GM12878 (cell line): ENCODE measurements around the gene NCR3LG1. TPM values are rescaled to one million over a fixed set of nuclear protein-coding genes. Genes with fewer than 3 reads are reported as not detected.

Experiments
- ATAC-seq: fragments of 200-7000 bp; cut with Tn5 transposase; 3 replicates; pipeline ENCODE4 v1.9.1; 2020; ENCODE audit warnings: mild to moderate bottlenecking, moderate library complexity
- BruUV-seq: library from RNA; stranded (reverse); fragments of 400-500 nt; replicated peaks from 2 replicates; lab custom pipeline; 2021; lab: Mats Ljungman, UMichigan
- CTCF ChIA-PET: fragments of 300-600 bp; sonication (Branson Sonifier 250); formaldehyde crosslinking; extraction: SDS; loops from one replicate; lab custom pipeline; 2021; ENCODE audit warnings: inconsistent platforms; lab: Yijun Ruan, JAX
- POLR2A ChIA-PET: fragments of 350-600 bp; formaldehyde crosslinking; extraction: SDS; loops from one replicate; lab custom pipeline; 2021; ENCODE audit warnings: inconsistent platforms; lab: Charles Lee
- RAD21 ChIA-PET: fragments of 300-600 bp; sonication (Branson Sonifier 250); formaldehyde crosslinking; loops from one replicate; lab custom pipeline; 2023; ENCODE audit warnings: antibody characterized with exemption; ENCODE audit not compliant: unreplicated experiment; lab: Charles Lee
- SMC1A ChIA-PET: fragments of 300-600 bp; sonication (Branson Sonifier 250); formaldehyde crosslinking; loops from one replicate; lab custom pipeline; 2023; ENCODE audit not compliant: unreplicated experiment, uncharacterized antibody; lab: Charles Lee
- DNase-seq: peaks from one replicate; pipeline ENCODE4 v3.0.0-alpha.2; 2011; ENCODE audit warnings: low read depth, low spot score
- FAIRE-seq: peaks from 3 replicates; lab custom pipeline; 2011; peaks lifted over from hg19 to GRCh38; lab: Jason Lieb, UNC
- H2AFZ ChIP-seq: 2 replicates; pipeline ENCODE4 v1.6.0; 2011; ENCODE audit warnings: low read depth, low read length, control low read depth; ENCODE audit not compliant: control insufficient read depth
- H3K27ac ChIP-seq: 2 replicates; pipeline ENCODE4 v1.5.1; 2011; ENCODE audit warnings: control low read depth; ENCODE audit not compliant: control insufficient read depth, insufficient read depth
- H3K27me3 ChIP-seq, 2 experiments: replicated peaks in 1 of 2; 2 replicates each; pipeline versions ENCODE4 v1.6.0 to v1.6.1; 2011; ENCODE audit warnings: low read length in 1 of 2; ENCODE audit not compliant: control insufficient read depth in 2 of 2, insufficient read depth in 2 of 2
- H3K36me3 ChIP-seq, 2 experiments: 2 replicates each; pipeline ENCODE4 v1.5.1; 2011; ENCODE audit warnings: low read length in 1 of 2; ENCODE audit not compliant: control insufficient read depth in 2 of 2, insufficient read depth in 2 of 2
- H3K4me1 ChIP-seq: 2 replicates; pipeline ENCODE4 v1.6.1; 2011; ENCODE audit warnings: mild to moderate bottlenecking, low read length, moderate library complexity, mixed read lengths; ENCODE audit not compliant: control insufficient read depth, insufficient read depth
- H3K4me2 ChIP-seq: 2 replicates; pipeline ENCODE4 v1.6.0; 2011; ENCODE audit warnings: control low read depth; ENCODE audit not compliant: control insufficient read depth, insufficient read depth
- H3K4me3 ChIP-seq: fragments of 200-600 bp; sonication (generic); 2 replicates; pipeline ENCODE4 v1.5.1; 2016
- H3K79me2 ChIP-seq: 2 replicates; pipeline ENCODE4 v1.6.0; 2011; ENCODE audit warnings: low read length; ENCODE audit not compliant: control insufficient read depth, insufficient read depth
- H3K9ac ChIP-seq: 2 replicates; pipeline ENCODE4 v1.8.0; 2011; ENCODE audit warnings: low read length, control low read depth, mixed read lengths; ENCODE audit not compliant: control insufficient read depth, insufficient read depth
- H3K9me3 ChIP-seq: replicated peaks from 3 replicates; pipeline ENCODE4 v1.5.1; 2011; ENCODE audit warnings: mild to moderate bottlenecking, low read length; ENCODE audit not compliant: control insufficient read depth, insufficient read depth
- H4K20me1 ChIP-seq: 2 replicates; pipeline ENCODE4 v1.6.0; 2011; ENCODE audit not compliant: control insufficient read depth, insufficient read depth
- ATF2 ChIP-seq: IDR thresholded peaks from 2 replicates; pipeline ENCODE4 v1.6.1; 2012; ENCODE audit warnings: low read length, inconsistent platforms
- EP300 ChIP-seq, 2 experiments: fragments of 150-350 bp in 1 of 2; IDR thresholded peaks; 2 replicates each; pipeline ENCODE4 v1.6.1; 2011 to 2012; ENCODE audit warnings: low read depth in 2 of 2, low read length in 2 of 2, borderline replicate concordance in 1 of 2, improper control_type of control experiment in 1 of 2, inconsistent platforms in 1 of 2; ENCODE audit not compliant: control insufficient read depth in 1 of 2
- HCFC1 ChIP-seq: fragments of 150-350 bp; IDR thresholded peaks from 2 replicates; pipeline ENCODE4 v1.6.1; 2014; ENCODE audit warnings: low read length
- LARP7 ChIP-seq: fragments of 450-650 bp; IDR thresholded peaks from 2 replicates; pipeline ENCODE4 v1.6.1; 2017; ENCODE audit warnings: mild to moderate bottlenecking
- MAX ChIP-seq: IDR thresholded peaks from 2 replicates; pipeline ENCODE4 v1.6.1; 2012; ENCODE audit warnings: low read depth, low read length, improper control_type of control experiment
- PKNOX1 ChIP-seq: fragments of 450-650 bp; IDR thresholded peaks from 2 replicates; pipeline ENCODE4 v1.6.1; 2016; ENCODE audit warnings: mild to moderate bottlenecking
- TCF3 ChIP-seq: IDR thresholded peaks from 2 replicates; pipeline ENCODE4 v1.6.1; 2012; ENCODE audit warnings: low read depth, mild to moderate bottlenecking, low read length, borderline replicate concordance; ENCODE audit not compliant: insufficient read depth
- TCF7 ChIP-seq: IDR thresholded peaks from 2 replicates; pipeline ENCODE4 v1.6.1; 2014; ENCODE audit warnings: antibody characterized with exemption, borderline replicate concordance
- ZBTB11 ChIP-seq: fragments of 450-650 bp; formaldehyde crosslinking; IDR thresholded peaks from 2 replicates; pipeline ENCODE4 v1.5.0; 2022; ENCODE audit warnings: mild to moderate bottlenecking, missing genetic modification characterization
- WGBS: methylation state at CpG from one replicate; pipeline ENCODE4 v1.1.6; 2016; ENCODE audit warnings: low lambda C conversion rate; ENCODE audit not compliant: insufficient replicate concordance, insufficient coverage; ENCODE audit errors: missing lambda C conversion rate; 5-methylcytosine and 5-hydroxymethylcytosine counted together
- in situ Hi-C: fragments of 300-500 bp; cut with MboI; formaldehyde crosslinking; loops from 9 replicates; pipeline ENCODE4 v1.14.3; 2018; ENCODE audit warnings: mixed read lengths
- intact Hi-C: fragments of 100-400 bp; cut with micrococcal nuclease; formaldehyde crosslinking; loops from one replicate; pipeline ENCODE4 v1.14.2; 2022; ENCODE audit not compliant: unreplicated experiment
- polyA plus RNA-seq, 11 experiments: library from polyadenylated mRNA; depleted of rRNA in 4 of 11; unstranded in 6 of 11; stranded (reverse) in 5 of 11; fragments of >200 nt; fragmentation: Nextera tagmentation in 4 of 11; fragmentation: Illumina TruSeq in 1 of 11; extraction: Ambion mirVana in 4 of 11; extraction: Trizol in 1 of 11; gene quantifications; 1 replicate in 1 of 11; 2 replicates in 10 of 11; pipeline versions ENCODE4 v1.2.1 to v1.2.3, GENCODE V29; 2011 to 2016; ENCODE audit warnings: inconsistent platforms in 2 of 11, missing spikeins in 2 of 11, low read depth in 1 of 11
- total RNA-seq, 4 experiments: library from RNA; depleted of rRNA in 3 of 4; stranded (reverse); fragments of >200 nt in 3 of 4; fragmentation: Illumina TruSeq in 1 of 4; extraction: Trizol in 1 of 4; gene quantifications; 2 replicates each; pipeline versions ENCODE4 v1.2.1 to v1.2.3, GENCODE V29; 2013 to 2021

Gene NCR3LG1
- total and polyA plus RNA-seq, 10 of the 15 experiments (the other 5 are each of a cell fraction or from before 2014, with no cell fraction given): under 0.01 to 0.18 (median 0.11) TPM; not detected in 2

- DNase-seq (no peak), FAIRE-seq (no peak), ATAC-seq (no peak)
- in situ Hi-C loops (no loop called here), intact Hi-C loops (no loop called here)
- POLR2A ChIA-PET: no interaction called here
- no peak for TF ChIP-seq PKNOX1
- TF ChIP-seq LARP7: no peak
- no peak for TF ChIP-seq TCF7
- no peak for TF ChIP-seq ATF2
- TF ChIP-seq MAX: no peak
- TF ChIP-seq EP300 (IDR thresholded peaks at IDR 0.05; ENCODE audit: borderline replicate concordance in 1 of 2, control insufficient read depth in 1 of 2, low read depth in 2 of 2, low read length in 2 of 2): no peak
- TF ChIP-seq TCF3: no peak
- TF ChIP-seq HCFC1: no peak
- TF ChIP-seq ZBTB11: no peak
- Histone ChIP-seq H3K9me3 (peaks cover 24% of the 10 kb centered on the region), H2AFZ (no peak overlapping the region), H4K20me1 (no peaks in the 10 kb centered on the region), H3K4me1 (no peaks in the 10 kb centered on the region), H3K27ac (no peak overlapping the region), H3K4me2 (no peak overlapping the region), H3K9ac (no peak overlapping the region), H3K36me3 (no peaks in the 10 kb centered on the region), H3K4me3 (no peak overlapping the region), H3K79me2 (no peaks in the 10 kb centered on the region), H3K27me3 (no peaks in the 10 kb centered on the region; a peak in 1 of 4 replicates)
- CTCF ChIA-PET: no interaction called here
- RAD21 ChIA-PET: no interaction called here
- no TSS peak for BruUV-seq
- SMC1A ChIA-PET: no interaction called here
- WGBS: 53% methylated on average over 3 of the region's 3 CpGs
Observed at GRCh38 chr11:17368551-17368950, 17.0 kb downstream of the NCR3LG1 start.
